Mucosa of rectum (tissue), 2 donors: ENCODE measurements around the gene GPSM1.
A peak's percentile ranks its signal among the peaks of the same experiment; 100 is the strongest.

Experiments used
- H3K27ac ChIP-seq, 2 donors: one replicate each; pipeline ENCODE4 v1.7.0; 2013; ENCODE audit warnings: inconsistent platforms in 2 of 2, low read depth in 2 of 2, low read length in 2 of 2
- H3K27me3 ChIP-seq, 2 donors: one replicate each; pipeline ENCODE4 v1.7.0; 2013; ENCODE audit warnings: low read length in 2 of 2; ENCODE audit not compliant: control insufficient read depth in 2 of 2, insufficient read depth in 2 of 2
- H3K36me3 ChIP-seq, 2 donors: one replicate each; pipeline ENCODE4 v1.7.0; 2013; ENCODE audit warnings: low read length in 2 of 2; ENCODE audit not compliant: control insufficient read depth in 2 of 2, insufficient read depth in 2 of 2
- H3K4me1 ChIP-seq, 2 donors: one replicate each; pipeline ENCODE4 v1.7.0; 2013; ENCODE audit warnings: low read length in 2 of 2, mild to moderate bottlenecking in 1 of 2; ENCODE audit not compliant: control insufficient read depth in 2 of 2, insufficient read depth in 2 of 2
- H3K4me3 ChIP-seq, 2 donors: one replicate each; pipeline ENCODE4 v1.7.0; 2013; ENCODE audit warnings: low read length in 2 of 2
- H3K9ac ChIP-seq, 2 donors: one replicate each; pipeline ENCODE4 v1.7.0; 2013; ENCODE audit warnings: low read length in 2 of 2, low read depth in 1 of 2, mild to moderate bottlenecking in 1 of 2
- H3K9me3 ChIP-seq, 2 donors: one replicate each; pipeline ENCODE4 v1.7.0; 2013; ENCODE audit warnings: low read length in 2 of 2; ENCODE audit not compliant: control insufficient read depth in 2 of 2
- donor health status: healthy.
- donor health status: Normal muscosa, but diverticular disease.

Gene GPSM1

DNA sequence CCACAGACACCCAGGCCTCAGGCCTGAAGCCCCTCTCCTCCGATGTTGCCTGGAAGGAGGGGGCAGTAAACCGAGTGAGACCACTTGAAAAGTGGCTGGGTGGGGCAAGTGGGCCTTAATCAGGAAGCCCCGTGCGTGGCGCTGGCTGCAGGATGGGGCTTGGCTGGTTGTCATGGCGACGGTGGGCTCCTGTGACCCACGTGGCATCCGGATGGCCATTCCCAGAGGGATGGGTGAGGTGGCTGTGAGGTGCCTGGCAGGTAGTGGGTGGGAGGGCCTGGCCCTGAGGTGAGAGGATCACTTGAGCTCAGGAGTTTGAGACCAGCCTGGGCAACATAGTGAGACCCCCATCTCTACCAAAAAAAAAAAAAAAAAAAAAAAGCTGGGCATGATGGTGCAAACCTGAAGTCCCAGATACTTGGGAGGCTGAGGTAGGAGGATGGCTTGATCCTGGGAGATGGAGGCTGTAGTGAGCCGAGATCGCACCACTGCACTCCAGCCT is 5.2 kb downstream of the GPSM1 start:
- H3K9ac ChIP-seq = no peak overlapping the region
- H3K4me3 ChIP-seq = no peak overlapping the region
- H3K4me1 ChIP-seq = peaks cover 0 to 6% of the 10 kb centered on the region in 2 donors
- no peak overlapping the region for H3K27ac ChIP-seq
- peaks cover 4 to 5% of the 10 kb centered on the region in 2 donors for H3K27me3 ChIP-seq
- H3K36me3 ChIP-seq = no peaks in the 10 kb centered on the region
- H3K9me3 ChIP-seq = no peaks in the 10 kb centered on the region

DNA sequence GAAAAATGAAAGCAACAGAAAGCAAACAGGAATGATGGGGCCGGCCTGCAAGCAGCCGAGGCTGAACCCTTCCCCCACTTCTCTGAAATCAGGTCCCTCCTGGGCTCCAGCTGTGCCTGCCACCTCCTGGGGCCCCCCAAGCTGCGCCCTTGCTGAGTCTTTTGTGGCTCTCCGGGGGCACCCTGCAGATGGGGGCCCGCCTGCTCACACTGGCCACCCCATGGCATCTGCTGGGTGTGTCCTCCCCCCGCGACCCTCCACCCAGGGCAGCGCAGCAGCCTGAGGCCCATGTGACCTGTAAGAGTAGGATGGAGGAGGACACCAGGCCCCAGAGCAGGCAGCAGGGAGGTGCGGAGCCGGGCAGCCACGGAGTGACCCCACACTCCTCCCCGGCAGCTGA is 5.7 kb downstream of the GPSM1 start:
- Histone ChIP-seq H3K4me3 (no peak overlapping the region), H3K36me3 (no peaks in the 10 kb centered on the region), H3K27ac (no peak overlapping the region)

GRCh38 chr9:136333486-136333885 is 6.1 kb downstream of the GPSM1 start:
- H3K27ac ChIP-seq = no peak overlapping the region
- H3K9ac ChIP-seq = no peak overlapping the region
- no peaks in the 10 kb centered on the region for H3K36me3 ChIP-seq
- no peak overlapping the region for H3K4me3 ChIP-seq
- H3K9me3 ChIP-seq = no peaks in the 10 kb centered on the region
- H3K27me3 ChIP-seq = no peaks in the 10 kb centered on the region
- H3K4me1 ChIP-seq = peaks cover 0 to under 1% of the 10 kb centered on the region in 2 donors

More for the DNA sequence above, 5.7 kb downstream of the GPSM1 start:
- Histone ChIP-seq H3K27me3 (peaks cover 2 to 3% of the 10 kb centered on the region in 2 donors), H3K9ac (no peak overlapping the region), H3K9me3 (no peaks in the 10 kb centered on the region), H3K4me1 (peaks cover 0 to 5% of the 10 kb centered on the region in 2 donors)

GRCh38 chr9:136334541-136334940 is 7.2 kb downstream of the GPSM1 start:
- H3K36me3 ChIP-seq = no peaks in the 10 kb centered on the region
- no peaks in the 10 kb centered on the region for H3K4me1 ChIP-seq
- H3K27me3 ChIP-seq = no peaks in the 10 kb centered on the region
- no peak overlapping the region for H3K27ac ChIP-seq
- H3K9ac ChIP-seq = no peak overlapping the region
- no peaks in the 10 kb centered on the region for H3K9me3 ChIP-seq
- no peak overlapping the region for H3K4me3 ChIP-seq

DNA sequence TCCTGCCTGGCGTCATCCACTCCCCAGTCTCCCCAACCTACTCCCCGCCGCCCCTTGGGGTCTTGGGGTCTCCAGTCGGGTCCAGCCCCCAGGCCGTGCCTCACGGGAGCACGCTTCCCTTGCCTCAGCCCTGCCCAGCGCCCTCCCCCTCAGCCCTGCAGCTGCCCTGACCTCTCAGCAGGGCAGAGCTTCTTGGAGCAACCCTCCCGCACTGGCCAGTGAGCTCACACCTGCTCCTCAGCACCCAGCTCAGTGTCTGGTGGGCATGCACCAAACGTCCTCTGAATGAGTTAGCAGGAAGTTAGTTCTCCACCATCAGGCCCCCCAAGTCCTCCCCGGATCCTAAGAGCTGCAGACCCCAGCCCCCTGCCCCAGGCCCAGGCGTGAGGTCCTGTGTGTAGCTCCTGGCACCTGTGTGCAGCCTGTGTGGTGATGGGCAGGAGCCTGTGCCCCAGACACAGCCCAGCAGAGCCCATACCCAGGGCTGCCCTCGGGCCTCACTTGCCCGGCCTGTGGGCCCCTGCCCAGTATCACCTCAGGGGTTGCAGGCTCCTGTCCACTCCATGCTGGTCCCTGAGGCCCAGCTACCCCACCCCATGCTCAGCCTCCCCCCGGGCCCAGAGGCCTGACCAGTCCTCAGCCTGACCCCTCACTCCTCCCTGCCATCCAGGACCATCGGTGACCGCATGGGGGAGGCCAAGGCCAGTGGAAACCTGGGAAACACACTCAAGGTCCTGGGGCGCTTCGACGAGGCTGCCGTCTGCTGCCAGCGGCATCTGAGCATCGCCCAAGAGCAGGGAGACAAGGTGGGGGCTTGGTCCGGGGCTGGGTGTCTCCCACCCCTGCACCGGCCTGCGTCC is 8.2 kb downstream of the GPSM1 start:
- H3K36me3 ChIP-seq = no peaks in the 10 kb centered on the region

GRCh38 chr9:136336156-136336870 is 9.0 kb downstream of the GPSM1 start:
- Histone ChIP-seq H3K27ac (peak overlapping the region in 1 of 2 donors; percentile 32), H3K27me3 (no peaks in the 10 kb centered on the region), H3K4me1 (no peaks in the 10 kb centered on the region), H3K9me3 (no peaks in the 10 kb centered on the region), H3K4me3 (no peak overlapping the region), H3K9ac (no peak overlapping the region), H3K36me3 (no peaks in the 10 kb centered on the region)

More for the DNA sequence above, 8.2 kb downstream of the GPSM1 start:
- no peaks in the 10 kb centered on the region for H3K4me1 ChIP-seq
- no peaks in the 10 kb centered on the region for H3K27me3 ChIP-seq
- no peak overlapping the region for H3K4me3 ChIP-seq
- no peak overlapping the region for H3K9ac ChIP-seq
- H3K9me3 ChIP-seq = no peaks in the 10 kb centered on the region
- H3K27ac ChIP-seq = peak overlapping the region in 1 of 2 donors; percentile 32

- H3K4me3 ChIP-seq = no peak overlapping the region
- H3K9ac ChIP-seq = no peak overlapping the region
- H3K36me3 ChIP-seq = no peaks in the 10 kb centered on the region
- H3K27me3 ChIP-seq = no peaks in the 10 kb centered on the region
- H3K4me1 ChIP-seq = peaks cover 0 to 1% of the 10 kb centered on the region in 2 donors
- H3K27ac ChIP-seq = no peak overlapping the region
- H3K9me3 ChIP-seq = no peaks in the 10 kb centered on the region
Measured at GRCh38 chr9:136336881-136337280, 9.5 kb downstream of the GPSM1 start.

DNA sequence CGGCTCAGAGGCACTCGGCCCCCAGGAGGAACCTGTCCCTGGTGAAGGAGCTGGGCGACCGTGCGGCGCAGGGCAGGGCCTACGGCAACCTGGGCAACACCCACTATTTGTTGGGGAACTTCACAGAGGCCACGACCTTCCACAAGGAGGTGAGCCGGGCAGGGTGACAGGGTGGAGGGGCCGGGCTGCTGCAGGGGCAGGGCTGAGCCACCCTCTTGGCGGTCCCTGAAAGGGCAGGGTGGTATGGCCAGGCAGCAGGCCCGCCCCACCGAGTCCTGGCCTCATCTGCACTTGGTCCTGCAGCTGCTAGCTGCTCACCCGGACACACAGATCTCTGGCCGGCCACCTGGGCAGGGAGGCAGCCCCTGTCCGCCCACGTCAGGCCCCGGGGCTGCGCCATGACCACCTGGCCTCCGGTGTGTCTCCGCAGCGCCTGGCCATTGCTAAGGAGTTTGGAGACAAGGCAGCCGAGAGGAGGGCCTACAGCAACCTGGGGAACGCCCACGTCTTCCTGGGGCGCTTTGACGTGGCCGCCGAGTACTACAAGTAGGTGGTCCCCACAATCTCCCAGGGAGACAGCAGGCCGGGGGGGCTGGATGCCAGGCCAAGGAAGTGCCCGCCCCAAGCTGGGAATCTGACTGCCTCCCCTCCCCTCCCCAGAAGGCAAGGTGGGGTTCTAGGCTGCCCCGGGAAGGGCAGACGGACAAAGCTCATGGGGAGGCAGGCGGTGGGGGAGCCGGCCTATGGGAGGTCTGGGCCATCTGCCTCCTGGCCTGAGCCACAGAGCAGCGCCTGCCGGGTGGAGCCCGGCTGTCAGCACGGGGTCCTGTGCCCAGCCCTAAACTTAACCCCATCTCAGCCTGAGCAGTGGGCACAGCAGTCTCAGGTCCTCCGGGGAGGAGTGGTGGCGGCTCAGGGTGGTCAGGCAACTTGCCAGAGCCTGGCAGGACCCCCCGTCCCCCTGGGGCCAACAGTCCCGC is 10.4 kb downstream of the GPSM1 start:
- H3K36me3 ChIP-seq = no peaks in the 10 kb centered on the region

DNA sequence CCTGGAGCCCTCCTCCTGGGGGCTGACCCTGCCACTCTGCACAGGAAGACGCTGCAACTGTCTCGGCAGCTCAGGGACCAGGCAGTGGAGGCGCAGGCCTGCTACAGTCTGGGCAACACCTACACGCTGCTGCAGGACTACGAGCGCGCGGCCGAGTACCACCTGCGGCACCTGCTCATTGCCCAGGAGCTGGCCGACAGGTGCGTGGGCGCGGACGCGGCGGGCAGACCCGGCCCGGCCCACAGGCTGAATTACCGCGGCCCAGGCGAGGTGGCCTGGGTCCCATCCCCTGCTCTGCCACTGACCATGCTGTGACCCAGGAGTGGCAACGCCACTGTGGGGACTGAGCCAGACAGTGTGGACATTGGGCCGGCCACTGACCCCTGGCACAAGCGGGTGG is 11.2 kb downstream of the GPSM1 start:
- no peak overlapping the region for H3K27ac ChIP-seq
- H3K36me3 ChIP-seq = no peaks in the 10 kb centered on the region
- H3K9me3 ChIP-seq = no peaks in the 10 kb centered on the region
- peaks cover 6 to 8% of the 10 kb centered on the region in 2 donors for H3K4me1 ChIP-seq
- no peaks in the 10 kb centered on the region for H3K27me3 ChIP-seq
- no peak overlapping the region for H3K9ac ChIP-seq
- H3K4me3 ChIP-seq = no peak overlapping the region

More for the DNA sequence above, 10.4 kb downstream of the GPSM1 start:
- H3K9ac ChIP-seq = no peak overlapping the region
- no peak overlapping the region for H3K4me3 ChIP-seq
- H3K27ac ChIP-seq = no peak overlapping the region
- H3K27me3 ChIP-seq = no peaks in the 10 kb centered on the region
- H3K9me3 ChIP-seq = no peaks in the 10 kb centered on the region
- H3K4me1 ChIP-seq = peaks cover 4 to 5% of the 10 kb centered on the region in 2 donors
